ENCODE results near the gene XYLT1.

DNA sequence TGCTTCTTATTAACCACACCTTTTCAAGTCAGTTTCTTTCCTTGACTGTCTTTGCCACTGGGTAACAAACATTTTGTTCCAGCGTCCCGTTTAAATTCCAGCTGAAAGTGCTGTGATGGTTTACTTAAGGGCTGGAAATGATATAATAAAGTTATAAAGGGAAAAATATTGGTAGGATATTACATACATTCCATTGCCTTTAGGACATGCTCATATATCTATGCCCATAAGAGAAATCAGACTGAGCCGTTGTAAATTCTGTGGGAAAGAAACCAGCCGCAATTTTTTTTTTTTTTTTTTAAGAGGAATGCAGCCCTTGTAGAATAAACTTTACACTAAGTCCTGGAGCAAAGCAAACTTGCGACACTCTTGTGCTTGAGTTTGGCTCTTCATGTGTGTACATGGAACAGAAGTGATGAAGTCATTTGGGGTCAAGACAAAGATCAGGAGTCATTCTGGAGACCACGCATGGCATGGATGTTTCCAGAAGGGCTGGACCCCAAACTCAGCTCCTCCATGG lies 210.9 kb downstream of the XYLT1 start:
- no peak for TF ChIP-seq EZH2 (IDR thresholded peaks at IDR 0.05; ENCODE audit: low read length)
- TF ChIP-seq, protein P1, sequence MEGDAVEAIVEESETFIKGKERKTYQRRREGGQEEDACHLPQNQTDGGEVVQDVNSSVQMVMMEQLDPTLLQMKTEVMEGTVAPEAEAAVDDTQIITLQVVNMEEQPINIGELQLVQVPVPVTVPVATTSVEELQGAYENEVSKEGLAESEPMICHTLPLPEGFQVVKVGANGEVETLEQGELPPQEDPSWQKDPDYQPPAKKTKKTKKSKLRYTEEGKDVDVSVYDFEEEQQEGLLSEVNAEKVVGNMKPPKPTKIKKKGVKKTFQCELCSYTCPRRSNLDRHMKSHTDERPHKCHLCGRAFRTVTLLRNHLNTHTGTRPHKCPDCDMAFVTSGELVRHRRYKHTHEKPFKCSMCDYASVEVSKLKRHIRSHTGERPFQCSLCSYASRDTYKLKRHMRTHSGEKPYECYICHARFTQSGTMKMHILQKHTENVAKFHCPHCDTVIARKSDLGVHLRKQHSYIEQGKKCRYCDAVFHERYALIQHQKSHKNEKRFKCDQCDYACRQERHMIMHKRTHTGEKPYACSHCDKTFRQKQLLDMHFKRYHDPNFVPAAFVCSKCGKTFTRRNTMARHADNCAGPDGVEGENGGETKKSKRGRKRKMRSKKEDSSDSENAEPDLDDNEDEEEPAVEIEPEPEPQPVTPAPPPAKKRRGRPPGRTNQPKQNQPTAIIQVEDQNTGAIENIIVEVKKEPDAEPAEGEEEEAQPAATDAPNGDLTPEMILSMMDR (optimal IDR thresholded peaks at IDR 0.05 in 1 of 3, IDR thresholded peaks at IDR 0.05 in 1 of 3, conservative IDR thresholded peaks at IDR 0.05 in 1 of 3; ENCODE audit: extremely low read depth in 1 of 3, insufficient read depth in 2 of 3, low read length in 3 of 3) = no peak
